Measurements from ENCODE around the gene KCNA3.

DNA sequence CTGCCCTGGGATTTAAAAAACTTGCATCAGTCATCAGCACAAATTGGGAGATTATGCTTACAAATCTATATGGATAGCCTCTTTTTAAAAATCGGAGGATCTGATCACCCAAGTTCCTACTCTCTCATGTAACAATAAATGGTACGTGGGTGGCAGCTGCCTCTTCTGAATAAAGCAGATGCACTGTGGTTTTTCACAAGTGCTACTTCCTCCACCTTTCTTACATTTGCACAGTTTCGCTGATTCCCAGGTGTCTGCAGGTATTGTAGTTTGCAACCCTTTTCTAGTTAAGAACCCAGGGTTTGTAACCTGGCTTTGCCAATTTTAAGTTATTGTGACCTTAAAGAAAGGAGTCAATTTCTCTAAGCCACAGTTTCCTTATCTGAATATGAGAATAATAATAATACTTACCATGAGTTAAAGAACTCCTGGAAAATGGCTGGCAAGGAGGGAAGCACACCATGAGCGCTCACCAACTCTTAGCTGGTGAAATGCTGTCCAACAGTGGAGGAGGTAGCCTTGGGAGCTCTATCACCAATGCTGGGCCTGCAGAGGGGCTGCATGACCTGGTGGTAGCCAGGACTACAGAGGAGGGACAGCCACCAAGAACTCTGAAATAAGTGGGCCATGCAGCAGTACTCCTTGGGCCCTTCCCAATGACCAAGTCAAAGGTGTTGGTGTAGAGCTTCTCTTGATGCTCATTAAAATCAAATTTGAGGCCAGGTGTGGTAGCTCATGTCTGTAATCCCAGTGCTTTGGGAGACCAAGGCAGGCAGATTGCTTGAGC lies 38.4 kb downstream of the KCNA3 start:
- TF ChIP-seq, protein P1, sequence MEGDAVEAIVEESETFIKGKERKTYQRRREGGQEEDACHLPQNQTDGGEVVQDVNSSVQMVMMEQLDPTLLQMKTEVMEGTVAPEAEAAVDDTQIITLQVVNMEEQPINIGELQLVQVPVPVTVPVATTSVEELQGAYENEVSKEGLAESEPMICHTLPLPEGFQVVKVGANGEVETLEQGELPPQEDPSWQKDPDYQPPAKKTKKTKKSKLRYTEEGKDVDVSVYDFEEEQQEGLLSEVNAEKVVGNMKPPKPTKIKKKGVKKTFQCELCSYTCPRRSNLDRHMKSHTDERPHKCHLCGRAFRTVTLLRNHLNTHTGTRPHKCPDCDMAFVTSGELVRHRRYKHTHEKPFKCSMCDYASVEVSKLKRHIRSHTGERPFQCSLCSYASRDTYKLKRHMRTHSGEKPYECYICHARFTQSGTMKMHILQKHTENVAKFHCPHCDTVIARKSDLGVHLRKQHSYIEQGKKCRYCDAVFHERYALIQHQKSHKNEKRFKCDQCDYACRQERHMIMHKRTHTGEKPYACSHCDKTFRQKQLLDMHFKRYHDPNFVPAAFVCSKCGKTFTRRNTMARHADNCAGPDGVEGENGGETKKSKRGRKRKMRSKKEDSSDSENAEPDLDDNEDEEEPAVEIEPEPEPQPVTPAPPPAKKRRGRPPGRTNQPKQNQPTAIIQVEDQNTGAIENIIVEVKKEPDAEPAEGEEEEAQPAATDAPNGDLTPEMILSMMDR (conservative IDR thresholded peaks at IDR 0.05; ENCODE audit: low read depth, low read length), result no peak
- TF ChIP-seq POLR2A (IDR thresholded peaks at IDR 0.05; ENCODE audit: low read depth, low read length) (no peak), MAZ (IDR thresholded peaks at IDR 0.05; ENCODE audit: borderline replicate concordance, low read depth, low read length) (no peak), RAD21 (IDR thresholded peaks at IDR 0.05; ENCODE audit: low read length) (no peak), SMC3 (IDR thresholded peaks at IDR 0.05; ENCODE audit: low read depth, low read length) (no peak), CEBPB (IDR thresholded peaks at IDR 0.05; ENCODE audit: low read depth, low read length) (no peak), MAFK (IDR thresholded peaks at IDR 0.05; ENCODE audit: low read depth, low read length) (no peak), BHLHE40 (IDR thresholded peaks at IDR 0.05; ENCODE audit: low read depth, low read length) (no peak), FOS (IDR thresholded peaks at IDR 0.05; ENCODE audit: low read depth, low read length) (no peak), RFX5 (IDR thresholded peaks at IDR 0.05; ENCODE audit: low read depth, low read length) (no peak)
- TF ChIP-seq, protein P2, sequence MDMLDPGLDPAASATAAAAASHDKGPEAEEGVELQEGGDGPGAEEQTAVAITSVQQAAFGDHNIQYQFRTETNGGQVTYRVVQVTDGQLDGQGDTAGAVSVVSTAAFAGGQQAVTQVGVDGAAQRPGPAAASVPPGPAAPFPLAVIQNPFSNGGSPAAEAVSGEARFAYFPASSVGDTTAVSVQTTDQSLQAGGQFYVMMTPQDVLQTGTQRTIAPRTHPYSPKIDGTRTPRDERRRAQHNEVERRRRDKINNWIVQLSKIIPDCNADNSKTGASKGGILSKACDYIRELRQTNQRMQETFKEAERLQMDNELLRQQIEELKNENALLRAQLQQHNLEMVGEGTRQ (IDR thresholded peaks at IDR 0.05; ENCODE audit: low read depth, low read length), result no peak
- TF ChIP-seq, protein P3, sequence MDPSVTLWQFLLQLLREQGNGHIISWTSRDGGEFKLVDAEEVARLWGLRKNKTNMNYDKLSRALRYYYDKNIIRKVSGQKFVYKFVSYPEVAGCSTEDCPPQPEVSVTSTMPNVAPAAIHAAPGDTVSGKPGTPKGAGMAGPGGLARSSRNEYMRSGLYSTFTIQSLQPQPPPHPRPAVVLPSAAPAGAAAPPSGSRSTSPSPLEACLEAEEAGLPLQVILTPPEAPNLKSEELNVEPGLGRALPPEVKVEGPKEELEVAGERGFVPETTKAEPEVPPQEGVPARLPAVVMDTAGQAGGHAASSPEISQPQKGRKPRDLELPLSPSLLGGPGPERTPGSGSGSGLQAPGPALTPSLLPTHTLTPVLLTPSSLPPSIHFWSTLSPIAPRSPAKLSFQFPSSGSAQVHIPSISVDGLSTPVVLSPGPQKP (IDR thresholded peaks at IDR 0.05; ENCODE audit: borderline replicate concordance, low read depth, low read length), result no peak
